Activated B cell treated with CpG ODN at 0.5 μM for 24 hours (primary cell): ENCODE results near the gene VIM. TPM values are rescaled to one million over a fixed set of nuclear protein-coding genes. Genes with fewer than 3 reads are reported as not detected.
"Not testable (repeated sequence)": the region's sequence is repeated elsewhere in the genome, so short reads cannot be mapped to it uniquely, and the experiment has no call there.

Source experiments
- ATAC-seq: fragments of 200-7000 bp; cut with Tn5 transposase; one replicate; pipeline ENCODE4 v1.10.0; 2021; ENCODE audit warnings: low read depth, mild to moderate bottlenecking, moderate library complexity
- CTCF ChIA-PET: fragments of 350-600 bp; sonication (Branson Sonifier 250); formaldehyde crosslinking; loops from one replicate; lab custom pipeline; 2021; ENCODE audit warnings: antibody characterized with exemption; lab: Charles Lee
- POLR2A ChIA-PET: fragments of 350-600 bp; sonication (Branson Sonifier 250); formaldehyde crosslinking; loops from one replicate; lab custom pipeline; 2021; ENCODE audit warnings: antibody characterized with exemption; lab: Charles Lee
- DNase-seq: peaks from one replicate; pipeline ENCODE4 v3.0.0; 2022
- H3K27ac Mint-ChIP-seq: one replicate; pipeline ENCODE4 v1.8.0; 2020; ENCODE audit warnings: mixed read lengths
- H3K27me3 Mint-ChIP-seq: one replicate; pipeline ENCODE4 v1.8.0; 2021; ENCODE audit warnings: mixed read lengths
- H3K36me3 Mint-ChIP-seq: one replicate; pipeline ENCODE4 v1.8.0; 2021; ENCODE audit warnings: low read depth, mixed read lengths
- H3K4me1 Mint-ChIP-seq: one replicate; pipeline ENCODE4 v1.8.0; 2021; ENCODE audit warnings: mixed read lengths
- H3K4me3 Mint-ChIP-seq: one replicate; pipeline ENCODE4 v1.8.0; 2020; ENCODE audit warnings: mild to moderate bottlenecking, mixed read lengths
- H3K9me3 Mint-ChIP-seq: one replicate; pipeline ENCODE4 v1.8.0; 2020; ENCODE audit warnings: mixed read lengths
- intact Hi-C: fragments of 100-400 bp; cut with micrococcal nuclease; formaldehyde crosslinking; loops from one replicate; pipeline ENCODE4 v1.15.1; 2024
- total RNA-seq: library from RNA; stranded (reverse); gene quantifications from 2 replicates; pipeline ENCODE4 v1.2.3, GENCODE V29; 2022
- TF ChIP-seq, protein P1 (sequence below): fragments of 200-600 bp; IDR thresholded peaks from one replicate; pipeline ENCODE4 v1.8.0; 2022; ENCODE audit warnings: antibody characterized with exemption, mild to moderate bottlenecking

Gene VIM
- total RNA-seq, 1 donor from 2014 or later, result 796 TPM

- POLR2A ChIA-PET, result no interaction called here
- Mint-ChIP-seq H3K27ac (no peak overlapping the region), H3K4me1 (peaks cover 3% of the 10 kb centered on the region), H3K36me3 (no peaks in the 10 kb centered on the region), H3K27me3 (peaks cover 5% of the 10 kb centered on the region), H3K9me3 (no peaks in the 10 kb centered on the region), H3K4me3 (no peak overlapping the region)
- CTCF ChIA-PET, result no interaction called here
- ATAC-seq (no peak), DNase-seq (no peak)
- intact Hi-C loops, result loop anchor here (10.0 kb wide), 1 partner anchor 1376 kb away; no protein-coding TSS in a partner anchor
- TF ChIP-seq, protein P1, sequence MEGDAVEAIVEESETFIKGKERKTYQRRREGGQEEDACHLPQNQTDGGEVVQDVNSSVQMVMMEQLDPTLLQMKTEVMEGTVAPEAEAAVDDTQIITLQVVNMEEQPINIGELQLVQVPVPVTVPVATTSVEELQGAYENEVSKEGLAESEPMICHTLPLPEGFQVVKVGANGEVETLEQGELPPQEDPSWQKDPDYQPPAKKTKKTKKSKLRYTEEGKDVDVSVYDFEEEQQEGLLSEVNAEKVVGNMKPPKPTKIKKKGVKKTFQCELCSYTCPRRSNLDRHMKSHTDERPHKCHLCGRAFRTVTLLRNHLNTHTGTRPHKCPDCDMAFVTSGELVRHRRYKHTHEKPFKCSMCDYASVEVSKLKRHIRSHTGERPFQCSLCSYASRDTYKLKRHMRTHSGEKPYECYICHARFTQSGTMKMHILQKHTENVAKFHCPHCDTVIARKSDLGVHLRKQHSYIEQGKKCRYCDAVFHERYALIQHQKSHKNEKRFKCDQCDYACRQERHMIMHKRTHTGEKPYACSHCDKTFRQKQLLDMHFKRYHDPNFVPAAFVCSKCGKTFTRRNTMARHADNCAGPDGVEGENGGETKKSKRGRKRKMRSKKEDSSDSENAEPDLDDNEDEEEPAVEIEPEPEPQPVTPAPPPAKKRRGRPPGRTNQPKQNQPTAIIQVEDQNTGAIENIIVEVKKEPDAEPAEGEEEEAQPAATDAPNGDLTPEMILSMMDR, result no peak
These were observed 22.7 kb downstream of the VIM start for GRCh38 chr10:17250736-17251135.

GRCh38 chr10:17254543-17255050 lies 26.6 kb downstream of the VIM start:
- intact Hi-C loops, result loop anchor here (10.0 kb wide), 1 partner anchor 1380 kb away; no protein-coding TSS in a partner anchor
- ATAC-seq, H3K4me3 Mint-ChIP-seq, DNase-seq, H3K27me3 Mint-ChIP-seq, H3K4me1 Mint-ChIP-seq, H3K27ac Mint-ChIP-seq, H3K36me3 Mint-ChIP-seq, POLR2A ChIA-PET, H3K9me3 Mint-ChIP-seq: not testable (repeated sequence)
- CTCF ChIA-PET, result interaction anchor here (0.6 to 2.4 kb wide), 2 partner anchors 407 to 410 kb away, joined by 3 to 7 read pairs; no protein-coding TSS in a partner anchor

DNA sequence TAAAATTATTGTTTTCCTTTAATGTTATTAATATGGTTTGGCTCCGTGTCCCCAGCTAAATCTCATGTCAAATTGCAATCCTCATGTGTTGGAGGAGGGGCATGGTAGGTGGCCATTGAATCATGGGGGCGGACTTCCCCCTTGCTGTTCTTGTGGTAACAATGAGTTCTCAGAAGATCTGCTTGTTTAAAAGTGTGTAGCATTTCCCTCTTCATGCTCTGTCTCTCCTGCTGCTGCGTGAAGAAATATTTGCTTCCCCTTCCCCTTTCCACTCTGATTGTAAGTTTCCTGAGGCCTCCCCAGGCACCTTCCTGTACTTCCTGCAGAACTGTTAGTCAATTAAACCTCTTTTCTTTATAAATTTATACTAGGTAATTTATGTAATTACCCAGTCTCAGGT lies 27.5 kb downstream of the VIM start:
- H3K36me3 Mint-ChIP-seq, result no peaks in the 10 kb centered on the region
- peaks cover 6% of the 10 kb centered on the region for H3K4me1 Mint-ChIP-seq
- ATAC-seq, result no peak
- TF ChIP-seq, protein P1, result no peak
- no peak overlapping the region for H3K4me3 Mint-ChIP-seq
- peaks cover 5% of the 10 kb centered on the region for H3K27me3 Mint-ChIP-seq
- ChIA-PET CTCF (no interaction called here), POLR2A (no interaction called here)
- no peak overlapping the region for H3K27ac Mint-ChIP-seq
- DNase-seq, result no peak
- intact Hi-C loops, result loop anchor here (10.0 kb wide), 1 partner anchor 1381 kb away; no protein-coding TSS in a partner anchor
- no peaks in the 10 kb centered on the region for H3K9me3 Mint-ChIP-seq

DNA sequence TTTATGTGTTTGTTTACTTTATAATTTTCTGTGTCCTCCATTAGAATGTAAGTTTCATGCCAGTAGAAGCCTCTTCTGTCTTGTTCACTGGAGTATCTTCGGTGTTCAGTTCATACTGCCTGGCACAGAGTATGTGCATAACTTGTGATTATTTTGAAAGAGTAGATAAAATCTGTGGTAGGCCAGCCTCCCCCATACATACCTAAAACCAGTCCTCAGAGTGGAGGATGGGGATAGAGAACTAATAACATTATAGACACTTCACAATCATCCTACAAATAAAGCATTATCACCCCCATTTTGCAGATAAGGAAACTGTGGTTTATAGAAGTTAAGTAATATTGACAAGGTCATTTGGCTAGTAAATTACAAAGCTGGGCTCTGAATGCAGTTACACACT lies 28.0 kb downstream of the VIM start:
- H3K4me1 Mint-ChIP-seq, result peaks cover 6% of the 10 kb centered on the region
- intact Hi-C loops, result loop anchor here (10.0 kb wide), 1 partner anchor 1381 kb away; no protein-coding TSS in a partner anchor
- no peak overlapping the region for H3K27ac Mint-ChIP-seq
- no peaks in the 10 kb centered on the region for H3K36me3 Mint-ChIP-seq
- CTCF ChIA-PET, result interaction anchor here (1.0 to 1.8 kb wide), 9 partner anchors 10 to 428 kb away, joined by 3 to 11 read pairs (median 5); no protein-coding TSS in a partner anchor
- no peaks in the 10 kb centered on the region for H3K9me3 Mint-ChIP-seq
- TF ChIP-seq, protein P1, result no peak
- POLR2A ChIA-PET, result no interaction called here
- no peak overlapping the region for H3K4me3 Mint-ChIP-seq
- H3K27me3 Mint-ChIP-seq, result peaks cover 5% of the 10 kb centered on the region
- ATAC-seq (no peak), DNase-seq (no peak)

DNA sequence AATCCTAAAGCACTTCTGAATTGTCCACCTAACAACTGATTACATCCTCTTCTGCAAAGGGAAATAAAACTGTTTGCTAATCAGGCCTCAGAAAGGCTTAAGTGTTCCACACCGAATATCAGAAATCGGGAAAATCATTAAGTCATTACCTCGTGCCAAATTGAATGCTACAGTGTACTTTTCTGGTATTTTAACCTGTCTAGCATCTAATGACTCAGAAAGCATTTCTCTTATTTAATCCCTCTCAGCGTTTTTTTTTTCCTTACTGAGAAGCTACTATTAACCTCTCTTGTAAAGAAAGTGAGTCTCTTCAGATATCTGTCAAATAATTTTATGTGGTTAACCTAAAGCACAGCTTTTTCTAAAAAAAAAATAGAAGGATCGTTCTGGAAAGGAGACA lies 28.6 kb downstream of the VIM start:
- Mint-ChIP-seq H3K4me3 (no peak overlapping the region), H3K27me3 (peaks cover 5% of the 10 kb centered on the region), H3K27ac (no peak overlapping the region), H3K4me1 (peaks cover 6% of the 10 kb centered on the region), H3K9me3 (peaks cover under 1% of the 10 kb centered on the region), H3K36me3 (no peaks in the 10 kb centered on the region)
- ChIA-PET CTCF (interaction anchor here (0.7 to 1.8 kb wide), 16 partner anchors 11 to 430 kb away, joined by 3 to 11 read pairs (median 4); partner anchors contain the start of gene TRDMT1), POLR2A (no interaction called here)
- intact Hi-C loops, result loop anchor here (1.0 to 10.0 kb wide), 5 partner anchors 174 to 1382 kb away; no protein-coding TSS in a partner anchor
- DNase-seq (no peak), ATAC-seq (no peak)
- TF ChIP-seq, protein P1, result no peak
